HG02759 (cell line): ENCODE data around the gene PLS1.

Experiments
- ATAC-seq: cut with Tn5 transposase; IDR thresholded peaks from one replicate; pipeline ENCODE4 v1.9.1; 2021; ENCODE audit warnings: mild to moderate bottlenecking, moderate library complexity; ENCODE audit not compliant: unreplicated experiment

The PLS1 gene

GRCh38 chr3:142754494-142754893, 158.3 kb downstream of the PLS1 start:
- no peak for ATAC-seq
